ENCODE measurements around the gene METTL27.
"Not testable (repeated sequence)": the region's sequence is repeated elsewhere in the genome, so short reads cannot be mapped to it uniquely, and the experiment has no call there.

METTL27 gene

GRCh38 chr7:73817121-73817520 lies 25.2 kb downstream of the METTL27 start:
- no peak for DNase-seq

GRCh38 chr7:73815436-73815835 lies 26.9 kb downstream of the METTL27 start:
- no peak for DNase-seq

GRCh38 chr7:73812996-73813395 lies 29.3 kb downstream of the METTL27 start:
- DNase-seq = no peak

- peak in 1 of 2 experiments; percentile 12 for DNase-seq
These were observed 30.6 kb downstream of the METTL27 start for GRCh38 chr7:73811760-73812168.

- DNase-seq = no peak
These were observed 31.3 kb downstream of the METTL27 start for GRCh38 chr7:73810998-73811360.

GRCh38 chr7:73809467-73809951 lies 32.8 kb downstream of the METTL27 start:
- no peak for DNase-seq

- DNase-seq = no peak
These were observed 39.9 kb downstream of the METTL27 start for GRCh38 chr7:73802459-73802858.

GRCh38 chr7:73801577-73801976 lies 40.7 kb downstream of the METTL27 start:
- no peak for DNase-seq

- no peak for DNase-seq
These were observed 42.8 kb downstream of the METTL27 start for GRCh38 chr7:73799282-73800141.

- DNase-seq = not testable (repeated sequence)
These were observed 45.1 kb downstream of the METTL27 start for GRCh38 chr7:73797176-73797575.

- not testable (repeated sequence) for DNase-seq
These were observed 45.7 kb downstream of the METTL27 start for GRCh38 chr7:73796656-73797055.

GRCh38 chr7:73795188-73795587 lies 47.1 kb downstream of the METTL27 start:
- DNase-seq = not testable (repeated sequence)

- DNase-seq = not testable (repeated sequence)
These were observed 51.1 kb downstream of the METTL27 start for GRCh38 chr7:73791170-73791690.

GRCh38 chr7:73789051-73789450 lies 53.3 kb downstream of the METTL27 start:
- DNase-seq = no peak

GRCh38 chr7:73787786-73788048 lies 54.6 kb downstream of the METTL27 start:
- DNase-seq = not testable (repeated sequence)

GRCh38 chr7:73786588-73786987 lies 55.7 kb downstream of the METTL27 start:
- no peak for DNase-seq

Measured in NCI-H446 (cell line).